Sigmoid colon (tissue), 7 donors: ENCODE results near the gene GNPNAT1. TPM values are rescaled to one million over a fixed set of nuclear protein-coding genes. Genes with fewer than 3 reads are reported as not detected.

ENCODE experiments used
- DNase-seq: peaks from one replicate; pipeline ENCODE4 v3.0.0-alpha.2; 2019
- H3K27ac ChIP-seq, 4 donors: fragments of 200-600 bp; sonication (generic); one replicate each; pipeline ENCODE4 v1.5.1; 2016 to 2019; ENCODE audit warnings: mild to moderate bottlenecking in 1 of 4
- H3K27me3 ChIP-seq, 3 donors: fragments of 200-600 bp; sonication (generic); one replicate each; pipeline ENCODE4 v1.5.1; 2019; ENCODE audit warnings: mild to moderate bottlenecking in 1 of 3
- H3K36me3 ChIP-seq, 4 donors: fragments of 200-600 bp; sonication (generic); one replicate each; pipeline ENCODE4 v1.5.1; 2016 to 2019
- H3K4me1 ChIP-seq, 4 donors: fragments of 200-600 bp; sonication (generic); one replicate each; pipeline ENCODE4 v1.5.1; 2017 to 2019
- H3K4me3 ChIP-seq, 4 donors: fragments of 200-600 bp; sonication (generic); one replicate each; pipeline ENCODE4 v1.5.1; 2017 to 2019; ENCODE audit warnings: mild to moderate bottlenecking in 2 of 4, moderate library complexity in 1 of 4
- H3K9me3 ChIP-seq, 4 donors: fragments of 200-600 bp in 3 of 4; sonication (generic) in 3 of 4; one replicate each; pipeline versions ENCODE4 v1.5.1 to v1.6.1; 2013 to 2019
- EP300 ChIP-seq, 4 donors: sonication (generic); formaldehyde crosslinking; IDR thresholded peaks; one replicate each; pipeline ENCODE4 v1.6.1; 2017; ENCODE audit warnings: antibody characterized with exemption in 4 of 4
- POLR2A ChIP-seq, 2 donors: fragments of 450-650 bp; IDR thresholded peaks; one replicate each; pipeline ENCODE4 v1.6.1; 2016; ENCODE audit warnings: antibody characterized with exemption in 2 of 2, mild to moderate bottlenecking in 2 of 2, moderate library complexity in 2 of 2
- POLR2AphosphoS5 ChIP-seq, 4 donors: sonication (generic); formaldehyde crosslinking; IDR thresholded peaks; one replicate each; pipeline ENCODE4 v1.6.1; 2017; ENCODE audit warnings: antibody characterized with exemption in 4 of 4
- WGBS, 2 donors: extraction: QIAGEN DNeasy Blood & Tissue Kit; methylation state at CpG; one replicate each; pipeline ENCODE4 v1.1.7; 2013; 5-methylcytosine and 5-hydroxymethylcytosine counted together
- intact Hi-C: fragments of 100-400 bp; cut with DNase I; formaldehyde crosslinking; loops from one replicate; pipeline ENCODE4 v1.15.1; 2023
- polyA plus RNA-seq, 3 donors: library from polyadenylated mRNA; stranded (reverse); fragments of 200-250 nt; gene quantifications; one replicate each; pipeline ENCODE4 v1.2.3, GENCODE V29; 2013
- total RNA-seq, 4 donors: library from RNA; depleted of rRNA; stranded (reverse); fragments of >200 nt; gene quantifications; one replicate each; pipeline ENCODE4 v1.1.0, GENCODE V29; 2016
- TF ChIP-seq, protein P1 (sequence below), 4 experiments: fragments of 450-650 bp in 3 of 4; fragments of 200-600 bp in 1 of 4; IDR thresholded peaks; one replicate each; pipeline ENCODE4 v1.5.1; 2016 to 2019; ENCODE audit warnings: antibody characterized with exemption in 4 of 4, mild to moderate bottlenecking in 3 of 4, moderate library complexity in 2 of 4
- donor health status: healthy with polysubstance abuse.
- donor health status: Bipolar disorder and iron deficiency.
- donor health status: healthy.

Gene GNPNAT1
- total and polyA plus RNA-seq, 7 donors: 13.3 to 34.9 (median 18.8) TPM

DNA sequence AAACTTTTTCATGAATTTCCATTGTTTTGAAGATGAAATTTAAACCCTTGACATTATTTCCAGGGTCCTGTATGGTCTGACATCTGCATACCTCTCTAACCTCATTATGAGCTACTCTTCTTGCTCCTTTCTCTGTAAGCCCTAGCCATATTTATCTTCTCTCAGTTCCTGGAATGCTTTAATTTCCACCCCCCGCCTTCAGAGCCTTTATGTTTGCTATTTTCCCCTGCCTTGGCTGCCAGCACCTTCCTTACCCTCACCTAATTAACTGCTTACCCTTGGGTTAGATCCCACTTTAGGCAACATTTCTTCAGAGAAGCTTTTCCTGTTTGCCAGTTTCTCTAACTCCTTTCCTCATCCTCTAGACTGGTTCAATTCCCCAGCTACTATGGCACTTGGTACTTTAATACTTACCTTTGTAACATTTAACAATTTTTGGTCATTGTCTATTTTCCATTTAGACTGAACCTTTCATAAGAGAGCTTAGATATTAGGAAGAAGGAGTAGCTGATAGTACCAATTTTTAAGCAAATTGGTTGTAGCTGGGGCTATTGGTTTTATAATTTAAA lies 55.4 kb downstream of the GNPNAT1 start:
- Histone ChIP-seq H3K27ac (no peak overlapping the region), H3K4me1 (peaks cover 0 to 6% (median 5%) of the 10 kb centered on the region in 4 donors), H3K4me3 (no peak overlapping the region), H3K36me3 (no peaks in the 10 kb centered on the region), H3K9me3 (no peaks in the 10 kb centered on the region), H3K27me3 (no peaks in the 10 kb centered on the region)
- no peak for DNase-seq
- intact Hi-C loops: no loop called here
- TF ChIP-seq, protein P1, sequence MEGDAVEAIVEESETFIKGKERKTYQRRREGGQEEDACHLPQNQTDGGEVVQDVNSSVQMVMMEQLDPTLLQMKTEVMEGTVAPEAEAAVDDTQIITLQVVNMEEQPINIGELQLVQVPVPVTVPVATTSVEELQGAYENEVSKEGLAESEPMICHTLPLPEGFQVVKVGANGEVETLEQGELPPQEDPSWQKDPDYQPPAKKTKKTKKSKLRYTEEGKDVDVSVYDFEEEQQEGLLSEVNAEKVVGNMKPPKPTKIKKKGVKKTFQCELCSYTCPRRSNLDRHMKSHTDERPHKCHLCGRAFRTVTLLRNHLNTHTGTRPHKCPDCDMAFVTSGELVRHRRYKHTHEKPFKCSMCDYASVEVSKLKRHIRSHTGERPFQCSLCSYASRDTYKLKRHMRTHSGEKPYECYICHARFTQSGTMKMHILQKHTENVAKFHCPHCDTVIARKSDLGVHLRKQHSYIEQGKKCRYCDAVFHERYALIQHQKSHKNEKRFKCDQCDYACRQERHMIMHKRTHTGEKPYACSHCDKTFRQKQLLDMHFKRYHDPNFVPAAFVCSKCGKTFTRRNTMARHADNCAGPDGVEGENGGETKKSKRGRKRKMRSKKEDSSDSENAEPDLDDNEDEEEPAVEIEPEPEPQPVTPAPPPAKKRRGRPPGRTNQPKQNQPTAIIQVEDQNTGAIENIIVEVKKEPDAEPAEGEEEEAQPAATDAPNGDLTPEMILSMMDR (IDR thresholded peaks at IDR 0.05): no peak
- no peak for TF ChIP-seq POLR2AphosphoS5 (IDR thresholded peaks at IDR 0.05)
- no peak for TF ChIP-seq EP300 (IDR thresholded peaks at IDR 0.05)
- no peak for TF ChIP-seq POLR2A (IDR thresholded peaks at IDR 0.05)
- WGBS, 2 donors: 47 to 58% methylated on average over 1 of the region's 1 CpG

DNA sequence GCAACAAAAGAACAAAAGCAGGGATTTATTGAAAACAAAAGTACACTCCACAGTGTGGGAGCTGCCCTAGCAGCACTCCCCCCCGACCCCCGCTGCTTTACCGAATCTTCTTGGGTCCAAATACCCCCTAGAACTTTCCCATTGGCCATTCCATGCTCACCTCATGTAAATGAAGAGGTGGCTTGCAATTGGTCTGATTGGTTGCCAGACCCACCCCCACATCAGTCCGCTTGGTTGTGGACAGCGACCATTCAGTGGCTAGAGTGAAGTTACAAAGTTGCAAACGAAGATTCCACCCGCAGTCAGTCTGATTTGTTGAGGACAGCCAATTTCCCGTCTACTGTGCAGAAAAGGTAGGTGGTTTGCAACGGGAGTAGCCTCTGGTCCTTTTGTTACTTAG lies 57.6 kb downstream of the GNPNAT1 start:
- Histone ChIP-seq H3K27ac (no peak overlapping the region), H3K4me3 (no peak overlapping the region), H3K27me3 (no peaks in the 10 kb centered on the region), H3K9me3 (no peaks in the 10 kb centered on the region), H3K4me1 (peaks cover 0 to 11% (median 8%) of the 10 kb centered on the region in 4 donors), H3K36me3 (peaks cover 0 to under 1% (median 0%) of the 10 kb centered on the region in 4 donors)
- TF ChIP-seq, protein P1 (IDR thresholded peaks at IDR 0.05): no peak
- TF ChIP-seq POLR2AphosphoS5 (IDR thresholded peaks at IDR 0.05): no peak
- no peak for TF ChIP-seq EP300 (IDR thresholded peaks at IDR 0.05)
- TF ChIP-seq POLR2A (IDR thresholded peaks at IDR 0.05): no peak
- intact Hi-C loops: loop anchor here (5.0 kb wide), 1 partner anchor 58 kb away; the partner anchor contains the start of gene GNPNAT1
- no peak for DNase-seq
- WGBS, 2 donors: 97 to 98% methylated on average over 9 of the region's 9 CpGs

DNA sequence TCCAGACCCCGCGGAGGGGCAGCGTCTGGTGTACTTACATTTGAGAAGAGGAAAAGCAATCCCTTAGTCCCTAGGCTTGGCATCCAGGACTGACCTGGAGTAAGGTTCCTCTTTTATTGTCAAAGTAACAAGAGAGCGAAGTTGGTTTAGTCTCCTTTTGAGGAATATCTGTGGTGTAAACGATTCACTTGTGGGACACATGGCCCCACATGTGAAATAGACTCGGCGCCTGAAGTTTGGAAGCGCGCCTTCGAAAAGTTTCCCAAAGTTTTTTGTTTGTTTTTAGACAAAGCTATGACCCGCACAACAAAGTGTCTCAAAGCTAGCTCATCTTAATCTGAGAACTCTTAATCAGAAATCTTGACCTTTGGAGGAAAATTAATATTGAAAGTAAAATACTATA lies 60.7 kb downstream of the GNPNAT1 start:
- H3K4me1 ChIP-seq: peaks cover 0 to 11% (median 8%) of the 10 kb centered on the region in 4 donors
- intact Hi-C loops: loop anchor here (5.0 kb wide), 1 partner anchor 62 kb away; the partner anchor contains the start of gene GNPNAT1
- no peaks in the 10 kb centered on the region for H3K9me3 ChIP-seq
- no peak for DNase-seq
- H3K36me3 ChIP-seq: peaks cover 1 to 30% (median 8%) of the 10 kb centered on the region in 4 donors
- WGBS, 2 donors: 1 to 2% methylated on average over 11 of the region's 11 CpGs
- peak overlapping the region; percentile 71 to 97 (median 78) for H3K4me3 ChIP-seq
- TF ChIP-seq POLR2AphosphoS5 (IDR thresholded peaks at IDR 0.05) (no peak), POLR2A (IDR thresholded peaks at IDR 0.05) (no peak), EP300 (IDR thresholded peaks at IDR 0.05) (no peak)
- TF ChIP-seq, protein P1 (IDR thresholded peaks at IDR 0.05): no peak
- no peaks in the 10 kb centered on the region for H3K27me3 ChIP-seq
- peak overlapping the region; percentile 86 to 94 (median 88) for H3K27ac ChIP-seq

DNA sequence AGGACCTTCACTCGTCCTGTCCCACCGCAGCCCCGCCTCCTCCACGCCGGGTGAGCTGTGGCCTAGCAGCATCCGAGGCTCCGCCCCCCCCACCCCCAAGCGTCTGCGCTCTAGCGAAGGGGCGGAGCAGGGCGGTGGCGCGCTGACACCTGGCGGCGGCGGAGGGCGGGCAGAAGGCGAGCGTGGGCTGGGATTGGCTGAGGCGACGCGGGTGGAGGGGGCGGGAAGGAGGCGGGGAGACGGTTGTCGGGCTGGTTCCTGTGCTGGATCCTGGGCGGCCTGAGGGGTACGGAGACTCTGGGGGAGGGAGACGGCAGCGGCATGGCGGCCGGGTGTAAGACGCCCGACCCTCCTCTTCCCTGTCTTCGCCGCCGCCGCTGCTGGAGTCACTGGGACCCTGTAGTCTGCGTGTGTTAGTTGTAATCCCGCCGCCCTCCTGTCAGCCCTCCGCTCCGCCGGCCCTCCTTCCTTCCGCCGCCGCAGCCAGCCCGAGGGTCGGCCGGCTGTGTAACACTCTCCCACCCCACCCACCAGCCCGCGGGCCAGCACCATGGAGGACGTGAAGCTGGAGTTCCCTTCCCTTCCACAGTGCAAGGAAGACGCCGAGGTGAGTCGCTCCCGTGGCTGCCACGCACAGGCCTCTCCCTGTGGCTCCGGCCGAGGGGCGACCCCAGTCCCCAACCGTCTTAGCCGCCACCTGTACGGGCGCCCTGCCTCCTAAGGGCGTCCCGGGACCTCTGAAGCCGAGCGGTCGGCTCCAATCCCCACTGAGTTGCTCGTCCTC lies 61.3 kb downstream of the GNPNAT1 start, which contains the start of gene STYX:
Gene STYX, plus strand, starts transcription at position 242 of the 784 bp plus-strand sequence. Its CDS starts 309 bp downstream, at position 551.
- Histone ChIP-seq H3K36me3 (peaks cover 6 to 36% (median 11%) of the 10 kb centered on the region in 4 donors), H3K9me3 (no peaks in the 10 kb centered on the region), H3K27ac (peak within 1 kb of the TSS; percentile 86 to 94 (median 88)), H3K4me3 (peak within 1 kb of the TSS; percentile 71 to 97 (median 78)), H3K27me3 (no peaks in the 10 kb centered on the region), H3K4me1 (peaks cover 0 to 11% (median 8%) of the 10 kb centered on the region in 4 donors)
- TF ChIP-seq EP300 (IDR thresholded peaks at IDR 0.05) (no peak), POLR2A (IDR thresholded peaks at IDR 0.05) (peak; percentile 55 to 67), POLR2AphosphoS5 (IDR thresholded peaks at IDR 0.05) (peak; percentile 56 to 94 (median 80))
- TF ChIP-seq, protein P1 (IDR thresholded peaks at IDR 0.05): peak in 2 of 4 experiments; percentile 15 to 24
- intact Hi-C loops: loop anchor here (2.0 to 5.0 kb wide), 2 partner anchors 23 to 62 kb away; partner anchors contain the start of genes GNPNAT1 and PSMC6
- peak; percentile 99 for DNase-seq
- WGBS, 2 donors: 0% methylated on average over 72 of the region's 72 CpGs
